Uterus (tissue), 2 donors: Measurements from ENCODE around the gene NOXO1.

Experiments
- CTCF ChIP-seq, 4 experiments: fragments of 200-600 bp in 2 of 4; fragments of 450-650 bp in 2 of 4; sonication (generic) in 2 of 4; IDR thresholded peaks; one replicate each; pipeline ENCODE4 v1.5.1; 2016 to 2019; ENCODE audit warnings: antibody characterized with exemption in 4 of 4, mild to moderate bottlenecking in 2 of 4, moderate library complexity in 1 of 4
- POLR2A ChIP-seq, 2 donors: fragments of 450-650 bp; IDR thresholded peaks; one replicate each; pipeline ENCODE4 v1.6.1; 2016; ENCODE audit warnings: antibody characterized with exemption in 2 of 2, mild to moderate bottlenecking in 1 of 2, moderate library complexity in 1 of 2

DNA sequence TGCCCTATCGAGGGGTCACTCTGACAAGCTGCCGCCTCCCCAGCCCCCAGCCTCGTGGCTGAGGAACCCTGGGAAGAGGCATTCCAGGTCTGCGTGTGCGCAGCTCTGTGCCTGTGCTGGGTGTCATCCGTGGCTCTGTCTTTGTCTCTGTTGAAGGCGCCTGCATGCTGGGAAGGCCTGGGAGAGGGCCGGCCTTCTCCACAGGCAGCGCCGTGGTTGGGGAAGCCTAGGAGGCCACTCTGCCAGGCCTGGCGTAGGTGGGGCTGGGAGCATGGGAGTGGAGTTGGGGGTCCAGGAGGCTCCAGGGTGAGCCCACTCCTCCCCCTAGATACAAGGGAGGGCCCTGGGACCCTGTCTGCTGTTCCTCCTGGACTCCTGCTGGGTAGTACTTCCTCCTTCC, 48.8 kb upstream of the NOXO1 start:
- TF ChIP-seq CTCF (IDR thresholded peaks at IDR 0.05) (no peak), POLR2A (IDR thresholded peaks at IDR 0.05) (no peak)
